Stimulated activated CD8-positive, alpha-beta memory T cell treated with anti-CD3 and anti-CD28 coated beads, Interleukin-12 subunit alpha, Interleukin-12 subunit beta, amount 100 ng/mL, for 4 hours (primary cell): ENCODE measurements around the gene PKNOX2.

Experiments used
- DNase-seq: peaks from one replicate; pipeline ENCODE4 v3.0.0-alpha.2; 2020; ENCODE audit warnings: low read depth

The PKNOX2 gene

GRCh38 chr11:125341676-125342075 is 177.1 kb downstream of the PKNOX2 start:
- no peak for DNase-seq

DNA sequence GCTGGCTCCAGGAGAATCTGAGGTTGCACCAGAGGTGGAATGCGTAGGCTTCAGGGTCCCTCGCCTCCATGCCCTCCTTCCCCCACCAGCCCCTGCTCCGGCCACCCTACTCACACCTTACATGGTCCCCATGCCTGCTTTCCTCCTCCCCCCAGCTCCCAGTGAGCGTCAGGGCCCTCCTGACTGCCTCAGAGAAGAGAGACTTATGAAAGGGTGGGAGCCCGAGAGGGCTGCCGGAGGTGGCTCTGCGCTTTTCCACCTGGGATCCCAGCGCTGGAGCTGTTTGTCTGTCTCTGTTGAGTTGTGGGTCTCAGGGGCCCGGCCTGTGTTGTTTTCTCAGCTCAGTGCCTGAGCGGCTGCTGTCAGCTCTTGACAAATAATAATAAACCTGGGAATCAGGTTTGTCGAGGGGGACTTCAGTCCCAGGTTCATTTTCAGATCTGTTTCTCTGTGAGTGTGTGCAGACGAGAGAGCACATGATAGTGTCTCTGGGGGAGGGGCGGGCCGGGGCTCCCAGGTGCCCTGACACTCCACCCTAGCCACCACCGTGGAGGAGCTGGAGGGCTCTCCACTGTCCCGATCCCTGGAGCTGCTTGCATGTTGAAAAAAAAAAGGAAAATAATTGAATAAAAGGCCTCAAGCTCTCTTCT is 177.9 kb downstream of the PKNOX2 start:
- DNase-seq, result no peak

DNA sequence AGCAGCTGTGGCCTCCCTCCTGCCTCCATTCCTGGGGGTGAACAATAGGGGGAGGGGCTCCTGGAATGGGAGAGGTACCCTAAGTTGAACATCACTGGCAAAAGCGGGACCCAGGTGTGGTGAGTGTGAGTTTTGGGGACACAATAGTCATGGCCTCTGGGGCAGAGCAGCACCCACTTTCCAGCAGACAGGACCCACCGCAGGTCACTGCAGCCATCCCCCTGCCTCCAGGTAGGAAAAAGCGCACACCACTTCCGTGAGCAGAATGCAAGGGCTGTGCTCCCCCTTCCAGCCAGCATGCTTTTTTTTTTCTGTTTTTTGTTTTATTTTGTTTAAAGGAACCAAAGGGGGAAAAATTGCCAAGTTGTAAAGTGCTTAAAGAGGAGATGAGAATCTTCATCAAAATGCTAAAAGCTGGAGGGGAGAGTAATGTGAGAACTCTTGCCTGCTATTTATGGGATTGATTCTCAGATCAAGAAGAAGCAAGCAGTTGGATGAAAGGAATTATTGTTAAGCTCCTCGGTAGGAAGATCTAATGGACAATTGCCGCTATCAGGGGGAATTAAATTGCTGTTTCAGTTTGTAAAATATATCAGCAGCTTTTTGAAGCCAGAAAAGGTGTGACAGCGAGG is 178.7 kb downstream of the PKNOX2 start:
- DNase-seq, result no peak

GRCh38 chr11:125343718-125344131 is 179.2 kb downstream of the PKNOX2 start:
- no peak for DNase-seq

- DNase-seq, result no peak
Observed at GRCh38 chr11:125344846-125345420, 180.4 kb downstream of the PKNOX2 start.

- no peak for DNase-seq
Observed at GRCh38 chr11:125345421-125346178, 181.0 kb downstream of the PKNOX2 start.

DNA sequence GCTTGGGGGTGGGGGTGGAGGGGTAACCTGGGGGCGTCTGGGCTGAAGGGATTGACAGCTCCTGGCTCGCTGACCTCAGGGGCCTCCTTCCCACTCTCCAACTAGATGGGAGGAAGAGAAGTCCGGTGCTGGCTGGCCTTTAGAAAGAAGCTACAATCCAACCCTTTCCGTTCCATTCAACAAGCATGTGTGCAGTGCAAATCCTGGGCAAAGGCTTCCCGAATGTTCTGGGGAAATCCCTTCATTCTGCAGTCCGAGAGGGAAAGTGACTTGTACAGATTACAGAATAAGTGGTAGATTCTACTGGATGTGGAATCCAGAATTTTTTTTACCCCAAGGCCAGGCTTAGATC is 181.6 kb downstream of the PKNOX2 start:
- no peak for DNase-seq

GRCh38 chr11:125346565-125347260 is 182.2 kb downstream of the PKNOX2 start:
- DNase-seq, result no peak

GRCh38 chr11:125347261-125347585 is 182.7 kb downstream of the PKNOX2 start:
- no peak for DNase-seq

DNA sequence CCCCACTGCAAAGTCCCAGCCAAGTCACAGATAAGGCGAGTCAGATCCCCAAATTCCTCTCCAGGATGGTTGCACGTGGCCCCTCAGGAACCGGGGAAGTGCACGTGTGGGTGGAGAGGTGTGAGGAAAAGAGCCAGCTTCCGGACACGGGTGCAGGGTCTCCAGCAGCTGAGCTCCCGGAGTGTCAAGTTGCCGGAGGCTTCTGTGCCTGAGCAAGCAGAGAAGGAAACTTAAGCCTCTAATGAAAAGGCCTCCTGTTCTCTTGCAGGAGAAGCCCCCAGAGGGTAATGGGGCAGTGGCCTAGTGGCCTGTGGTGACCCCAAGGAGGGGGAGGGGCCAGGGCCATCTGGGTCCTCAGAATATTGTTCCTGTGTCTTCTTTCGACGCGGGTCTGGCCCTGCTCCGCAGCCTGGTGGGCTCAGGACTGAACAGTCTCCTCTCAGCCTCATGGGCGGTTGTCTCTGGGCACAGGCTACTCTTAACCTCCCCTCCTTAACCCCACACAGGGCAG is 183.6 kb downstream of the PKNOX2 start:
- DNase-seq, result no peak

DNA sequence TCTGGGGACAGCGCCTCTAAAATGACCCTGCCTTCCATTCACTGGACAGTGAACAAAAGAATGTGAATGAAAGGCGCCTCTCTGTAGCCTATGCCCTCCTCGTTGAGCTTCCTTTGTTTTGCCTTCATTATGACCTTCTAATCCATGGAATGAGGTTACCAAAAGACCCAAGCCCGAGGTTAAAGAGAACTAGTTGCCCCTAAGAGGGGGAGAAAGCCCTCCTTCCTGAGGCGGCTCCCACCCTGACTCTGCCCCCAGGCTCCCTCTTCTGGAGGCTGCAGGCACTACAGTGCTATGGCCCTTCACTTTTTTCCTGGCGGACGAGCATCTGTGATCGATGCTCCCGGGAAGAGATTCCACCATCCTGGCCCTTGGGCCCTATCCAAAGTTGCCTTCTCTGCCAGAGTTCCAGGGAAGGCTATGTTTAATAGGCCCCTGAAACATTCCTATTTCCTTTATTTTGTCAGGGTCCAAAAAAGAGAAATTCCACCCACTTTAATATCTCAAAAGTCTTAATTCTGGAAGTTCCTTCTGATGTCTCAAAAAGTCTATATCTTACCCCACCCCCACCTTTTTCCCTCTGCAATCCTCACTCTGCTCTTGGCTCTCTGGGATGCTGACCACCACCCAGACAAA is 184.2 kb downstream of the PKNOX2 start:
- DNase-seq, result peak; percentile 7

DNA sequence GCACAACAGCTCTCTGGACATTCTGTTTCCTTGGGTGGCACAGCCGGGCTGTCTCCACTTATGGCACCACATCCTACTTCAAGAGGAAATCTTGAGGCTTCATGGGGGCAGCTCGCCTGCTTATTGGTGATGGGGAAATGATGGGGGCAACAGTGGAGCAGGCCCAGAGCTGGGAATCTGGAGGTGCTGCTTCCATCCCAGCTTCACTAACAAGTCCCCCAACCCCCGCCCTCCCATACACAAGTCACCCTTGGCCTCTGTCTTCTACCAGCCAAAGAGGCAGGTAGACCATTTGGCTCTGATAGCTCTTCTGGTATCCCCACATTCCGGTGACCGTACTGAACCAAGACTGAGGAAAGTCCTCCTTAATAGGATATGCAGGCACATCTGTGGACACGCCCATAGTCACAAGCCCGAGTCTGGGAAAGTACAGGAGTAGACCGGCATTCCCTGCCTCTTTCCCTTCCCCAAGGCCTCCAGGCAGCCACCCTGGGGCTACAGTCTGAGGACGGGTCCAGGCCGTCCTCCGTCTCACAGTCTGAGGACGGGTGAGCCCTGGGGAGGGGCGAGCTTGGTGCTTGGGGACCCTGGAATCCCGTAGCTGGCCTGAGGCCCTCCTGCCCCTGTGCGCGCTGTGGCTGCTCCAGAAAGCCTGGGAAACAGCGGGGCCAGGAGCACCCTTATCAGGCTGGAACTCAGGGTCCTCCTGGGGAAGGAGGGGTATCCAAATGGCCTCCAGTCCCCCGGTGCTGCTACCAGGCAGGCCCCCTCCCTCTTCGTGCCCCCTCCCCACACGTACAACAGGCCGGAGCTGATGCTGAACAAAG is 185.9 kb downstream of the PKNOX2 start:
- DNase-seq, result no peak

DNA sequence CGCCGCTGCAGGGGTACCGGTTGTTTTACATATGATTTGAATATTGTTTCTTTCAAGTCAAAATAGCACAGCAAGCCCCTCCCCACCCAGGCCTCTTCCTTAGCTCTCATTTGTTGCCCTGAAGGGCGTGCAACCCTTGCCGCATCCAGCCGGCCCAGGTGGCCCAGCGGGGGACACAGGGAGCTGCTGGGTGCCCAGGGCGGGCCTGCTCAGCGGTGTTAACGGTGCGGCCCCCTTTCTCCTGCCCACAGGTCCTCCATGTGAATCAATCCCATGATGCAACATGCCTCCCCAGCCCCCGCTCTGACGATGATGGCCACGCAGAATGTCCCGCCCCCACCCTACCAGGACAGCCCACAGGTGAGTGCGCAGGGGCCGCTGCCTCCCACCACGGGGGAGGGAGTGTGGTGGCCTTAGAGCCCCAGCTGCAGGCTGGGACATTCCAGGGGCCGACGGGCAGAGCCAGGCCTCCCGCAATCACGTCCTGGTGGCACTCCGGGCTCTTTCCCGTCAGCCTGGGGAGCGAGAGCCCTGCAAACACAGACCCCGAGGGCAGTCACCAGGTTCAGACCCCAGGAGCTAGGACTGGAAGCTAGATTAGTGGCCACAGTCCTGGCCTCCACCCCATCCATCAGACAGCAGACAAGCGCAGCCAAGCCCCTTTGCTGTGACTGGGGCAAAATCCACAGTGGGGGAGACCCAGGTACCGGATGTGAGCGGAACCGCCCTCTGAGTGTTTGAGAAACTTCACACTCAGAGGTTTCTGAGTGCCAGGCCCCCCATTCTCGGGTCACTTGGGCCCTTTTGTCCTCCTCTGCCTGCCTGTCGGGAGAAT is 186.7 kb downstream of the PKNOX2 start:
- DNase-seq, result no peak

DNA sequence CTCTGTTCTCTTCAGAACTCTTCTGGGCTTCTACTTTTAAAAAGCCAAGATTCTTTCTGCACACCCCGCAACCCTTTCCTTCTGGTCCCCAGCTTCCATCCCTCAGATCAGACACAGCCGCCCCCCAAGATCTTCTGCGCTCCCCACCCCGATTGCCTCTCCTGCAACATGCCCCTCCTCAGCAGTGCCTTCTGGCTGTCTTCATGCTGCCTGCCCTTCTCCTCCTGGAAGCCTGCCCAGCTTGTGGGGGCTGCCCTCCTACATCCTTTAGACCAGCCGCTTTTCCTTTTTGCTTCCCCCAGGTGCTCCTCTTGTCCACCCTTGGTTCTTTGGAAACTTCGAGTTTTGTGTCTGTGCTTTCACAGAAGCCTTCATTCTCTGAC is 187.3 kb downstream of the PKNOX2 start:
- DNase-seq, result no peak

- DNase-seq, result no peak
Observed at GRCh38 chr11:125356797-125357196, 192.2 kb downstream of the PKNOX2 start.

DNA sequence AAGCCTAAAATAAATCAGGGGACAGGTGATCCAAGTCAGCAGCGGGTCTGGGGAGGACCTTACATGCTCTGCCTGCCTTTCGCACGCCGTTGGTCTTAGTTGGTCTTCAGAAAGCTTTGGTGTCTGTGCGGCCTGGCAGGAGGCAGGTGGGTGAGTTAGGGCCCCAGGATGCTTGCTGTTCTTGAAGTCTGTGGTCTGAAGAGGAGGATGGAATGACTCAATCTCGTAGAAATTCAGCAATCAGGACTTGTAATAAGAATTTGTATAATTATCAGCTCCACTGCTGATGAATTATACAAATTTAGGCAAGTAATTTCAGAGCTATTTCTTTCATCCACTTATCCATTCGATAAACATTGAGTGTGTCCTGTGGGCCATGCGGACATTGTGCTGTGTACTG is 193.0 kb downstream of the PKNOX2 start:
- no peak for DNase-seq

GRCh38 chr11:125358254-125358840 is 193.8 kb downstream of the PKNOX2 start:
- DNase-seq, result no peak

DNA sequence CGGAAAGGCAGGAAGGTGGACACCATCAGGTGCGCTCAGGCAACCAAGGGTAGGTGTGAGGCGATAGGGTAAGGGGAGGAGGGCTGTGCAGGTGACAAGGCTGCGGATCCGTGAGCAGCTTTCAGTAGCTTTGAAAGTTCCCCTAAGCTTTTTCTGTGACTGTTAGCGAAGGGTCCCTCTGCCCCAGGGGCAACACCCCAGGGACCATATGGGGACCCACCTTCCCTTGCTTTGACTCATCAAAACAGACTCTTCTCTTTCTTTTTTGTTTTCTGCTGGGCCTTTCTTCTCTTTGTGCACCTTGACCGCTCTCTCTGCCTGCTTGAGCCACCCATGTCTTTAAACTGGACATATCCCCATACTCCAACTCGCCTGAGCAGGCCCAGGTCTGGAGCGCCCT is 194.6 kb downstream of the PKNOX2 start:
- DNase-seq, result no peak

GRCh38 chr11:125360066-125360465 is 195.5 kb downstream of the PKNOX2 start:
- DNase-seq, result no peak
